ENCODE results near the gene OARD1. TPM values are rescaled to one million over a fixed set of nuclear protein-coding genes. Genes with fewer than 3 reads are reported as not detected.

OARD1 gene
- total RNA-seq, 1 donor, result 7.2 TPM

DNA sequence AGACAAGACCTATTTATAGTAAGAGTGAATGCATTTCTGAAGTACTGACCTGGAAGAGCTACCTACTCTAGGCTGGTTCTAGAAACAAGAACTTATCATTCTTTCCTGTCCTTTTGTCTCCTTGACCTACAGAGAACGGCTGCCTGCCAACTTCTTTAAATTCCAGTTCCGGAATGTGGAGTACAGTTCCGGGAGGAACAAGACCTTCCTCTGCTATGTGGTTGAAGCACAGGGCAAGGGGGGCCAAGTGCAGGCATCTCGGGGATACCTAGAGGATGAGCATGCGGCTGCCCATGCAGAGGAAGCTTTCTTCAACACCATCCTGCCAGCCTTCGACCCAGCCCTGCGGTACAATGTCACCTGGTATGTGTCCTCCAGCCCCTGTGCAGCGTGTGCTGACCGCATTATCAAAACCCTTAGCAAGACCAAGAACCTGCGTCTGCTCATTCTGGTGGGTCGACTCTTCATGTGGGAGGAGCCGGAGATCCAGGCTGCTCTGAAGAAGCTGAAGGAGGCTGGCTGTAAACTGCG is 10.9 kb downstream of the OARD1 start:
- Histone ChIP-seq H3K27ac (ENCODE audit: low read depth, low read length) (no peak overlapping the region), H3K36me3 (ENCODE audit: insufficient read depth, low read length) (no peaks in the 10 kb centered on the region), H4K20me1 (ENCODE audit: insufficient read depth, low read length) (no peaks in the 10 kb centered on the region), H3K9me3 (ENCODE audit: low read depth, low read length) (no peaks in the 10 kb centered on the region), H3K4me2 (ENCODE audit: insufficient read depth, low read length) (no peak overlapping the region), H3K27me3 (ENCODE audit: insufficient read depth, low read length) (no peaks in the 10 kb centered on the region), H2AFZ (ENCODE audit: low read length) (no peak overlapping the region), H3K79me2 (ENCODE audit: insufficient read depth, low read length) (no peaks in the 10 kb centered on the region), H3K4me1 (ENCODE audit: insufficient read depth, low read length) (peaks cover 2% of the 10 kb centered on the region), H3K4me3 (ENCODE audit: insufficient read depth, low read length) (no peak overlapping the region)
- DNase-seq (ENCODE audit: insufficient read length, low spot score, missing footprints), result peak; percentile 15
- TF ChIP-seq CTCF (IDR thresholded peaks at IDR 0.05; ENCODE audit: extremely low read depth, low read depth, low read length), result no peak

DNA sequence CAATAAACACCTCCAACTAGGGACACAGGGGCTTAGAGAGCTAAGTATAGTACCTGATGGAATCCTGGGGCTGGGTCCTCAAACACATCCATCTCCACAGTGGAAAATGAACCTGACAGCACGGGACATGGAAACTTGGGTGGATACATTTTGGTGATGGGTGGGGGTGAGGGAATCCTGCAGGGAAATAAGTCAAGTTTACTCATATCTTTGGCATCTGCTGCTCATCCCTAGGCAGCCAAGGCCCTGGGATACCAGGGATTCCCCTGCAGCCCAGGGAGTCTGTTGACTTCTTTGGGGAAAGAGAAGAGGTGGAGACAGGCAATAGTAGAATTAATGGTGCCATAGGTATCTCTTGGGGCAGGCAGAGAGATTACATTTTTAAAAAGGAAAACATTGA is 12.6 kb downstream of the OARD1 start:
- DNase-seq (ENCODE audit: insufficient read length, low spot score, missing footprints), result peak; percentile 45
- TF ChIP-seq CTCF (IDR thresholded peaks at IDR 0.05; ENCODE audit: extremely low read depth, low read depth, low read length), result no peak
- Histone ChIP-seq H2AFZ (ENCODE audit: low read length) (no peak overlapping the region), H3K4me1 (ENCODE audit: insufficient read depth, low read length) (peaks cover 2% of the 10 kb centered on the region), H4K20me1 (ENCODE audit: insufficient read depth, low read length) (no peaks in the 10 kb centered on the region), H3K36me3 (ENCODE audit: insufficient read depth, low read length) (no peaks in the 10 kb centered on the region), H3K4me2 (ENCODE audit: insufficient read depth, low read length) (no peak overlapping the region), H3K9me3 (ENCODE audit: low read depth, low read length) (no peaks in the 10 kb centered on the region), H3K27ac (ENCODE audit: low read depth, low read length) (no peak overlapping the region), H3K4me3 (ENCODE audit: insufficient read depth, low read length) (no peak overlapping the region), H3K79me2 (ENCODE audit: insufficient read depth, low read length) (no peaks in the 10 kb centered on the region), H3K27me3 (ENCODE audit: insufficient read depth, low read length) (peaks cover 3% of the 10 kb centered on the region)

GRCh38 chr6:41058783-41059181 is 13.4 kb downstream of the OARD1 start:
- H3K27ac ChIP-seq (ENCODE audit: low read depth, low read length), result no peak overlapping the region
- no peaks in the 10 kb centered on the region for H4K20me1 ChIP-seq (ENCODE audit: insufficient read depth, low read length)
- H3K4me2 ChIP-seq (ENCODE audit: insufficient read depth, low read length), result no peak overlapping the region
- H3K79me2 ChIP-seq (ENCODE audit: insufficient read depth, low read length), result no peaks in the 10 kb centered on the region
- H3K36me3 ChIP-seq (ENCODE audit: insufficient read depth, low read length), result no peaks in the 10 kb centered on the region
- TF ChIP-seq CTCF (IDR thresholded peaks at IDR 0.05; ENCODE audit: extremely low read depth, low read depth, low read length), result no peak
- no peak for DNase-seq (ENCODE audit: insufficient read length, low spot score, missing footprints)
- H2AFZ ChIP-seq (ENCODE audit: low read length), result no peak overlapping the region
- no peaks in the 10 kb centered on the region for H3K9me3 ChIP-seq (ENCODE audit: low read depth, low read length)
- H3K4me1 ChIP-seq (ENCODE audit: insufficient read depth, low read length), result peaks cover 2% of the 10 kb centered on the region
- H3K27me3 ChIP-seq (ENCODE audit: insufficient read depth, low read length), result peaks cover 7% of the 10 kb centered on the region
- no peak overlapping the region for H3K4me3 ChIP-seq (ENCODE audit: insufficient read depth, low read length)

GRCh38 chr6:41056768-41057490 is 15.2 kb downstream of the OARD1 start:
- Histone ChIP-seq H3K79me2 (ENCODE audit: insufficient read depth, low read length) (no peaks in the 10 kb centered on the region), H3K9me3 (ENCODE audit: low read depth, low read length) (no peaks in the 10 kb centered on the region), H4K20me1 (ENCODE audit: insufficient read depth, low read length) (no peaks in the 10 kb centered on the region), H3K4me2 (ENCODE audit: insufficient read depth, low read length) (no peak overlapping the region), H2AFZ (ENCODE audit: low read length) (no peak overlapping the region), H3K27ac (ENCODE audit: low read depth, low read length) (no peak overlapping the region), H3K4me1 (ENCODE audit: insufficient read depth, low read length) (peaks cover 2% of the 10 kb centered on the region), H3K36me3 (ENCODE audit: insufficient read depth, low read length) (no peaks in the 10 kb centered on the region), H3K4me3 (ENCODE audit: insufficient read depth, low read length) (no peak overlapping the region), H3K27me3 (ENCODE audit: insufficient read depth, low read length) (peaks cover 7% of the 10 kb centered on the region)
- peak; percentile 58 for DNase-seq (ENCODE audit: insufficient read length, low spot score, missing footprints)
- no peak for TF ChIP-seq CTCF (IDR thresholded peaks at IDR 0.05; ENCODE audit: extremely low read depth, low read depth, low read length)

Data from osteoblast (primary cell).